SIG-M5 treated with dmso at 0.1 percent for 504 hours (cell line): ENCODE measurements around the gene RIMS1.

Experiments
- DNase-seq: peaks from one replicate; lab custom pipeline; 2025; ENCODE audit not compliant: unreplicated experiment; lab: John Stamatoyannopoulos, UW

Gene RIMS1

GRCh38 chr6:72218125-72218524 is 331.8 kb downstream of the RIMS1 start:
- peak; percentile 3 for DNase-seq

DNA sequence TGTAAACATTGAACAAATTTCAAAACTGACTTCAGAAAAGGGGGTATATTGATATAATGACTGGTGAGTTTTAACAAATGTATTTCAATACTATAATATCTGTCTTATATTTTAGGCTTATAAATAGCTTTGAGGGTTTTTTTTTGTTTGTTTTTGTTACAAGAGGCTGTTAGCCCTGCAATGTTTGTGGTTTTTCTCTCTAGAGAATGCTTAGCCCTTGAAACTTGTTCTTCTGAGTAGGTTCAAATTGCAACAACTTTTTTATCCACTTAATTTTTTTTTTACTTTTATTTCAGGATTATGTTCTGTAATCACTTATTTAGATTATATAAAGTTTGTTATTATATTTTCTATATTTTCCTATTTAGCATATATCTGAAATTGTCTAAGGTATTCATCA is 333.2 kb downstream of the RIMS1 start:
- no peak for DNase-seq

DNA sequence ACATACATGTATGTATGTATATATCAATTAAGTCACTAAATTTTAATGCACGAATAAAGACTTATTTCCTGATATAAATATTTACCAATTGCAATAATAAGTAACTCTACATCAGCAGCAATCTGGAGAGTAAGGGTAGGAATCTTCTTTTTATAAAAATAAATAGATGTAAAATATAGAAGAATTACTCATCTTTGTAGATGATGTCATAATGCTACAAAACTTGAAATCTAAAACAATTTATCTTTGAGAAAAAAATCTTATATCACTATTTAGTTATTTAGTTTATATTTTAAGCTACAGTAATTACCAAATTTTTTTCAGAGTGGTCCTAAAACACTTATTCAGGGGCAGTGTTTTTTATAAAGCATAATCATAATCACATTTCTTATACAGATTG is 351.7 kb downstream of the RIMS1 start:
- no peak for DNase-seq

DNA sequence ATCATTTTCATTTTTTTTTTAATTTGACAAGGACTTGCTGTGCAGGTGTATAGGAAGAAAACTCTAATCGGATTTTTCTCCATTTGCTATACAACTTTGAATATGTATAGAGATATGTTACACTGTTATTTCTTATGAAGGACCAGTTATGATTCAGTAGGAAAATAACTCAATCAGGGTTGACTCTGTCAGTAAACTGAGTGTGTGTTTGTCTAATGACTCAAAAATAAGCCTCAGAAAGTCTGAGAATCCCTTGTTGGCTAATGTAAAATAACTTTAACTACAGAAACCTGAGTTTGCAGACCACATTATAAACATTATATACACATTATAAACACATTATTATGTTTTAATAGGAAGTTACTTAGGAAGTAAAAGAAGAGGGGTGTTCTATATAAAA is 352.6 kb downstream of the RIMS1 start:
- DNase-seq, result no peak

DNA sequence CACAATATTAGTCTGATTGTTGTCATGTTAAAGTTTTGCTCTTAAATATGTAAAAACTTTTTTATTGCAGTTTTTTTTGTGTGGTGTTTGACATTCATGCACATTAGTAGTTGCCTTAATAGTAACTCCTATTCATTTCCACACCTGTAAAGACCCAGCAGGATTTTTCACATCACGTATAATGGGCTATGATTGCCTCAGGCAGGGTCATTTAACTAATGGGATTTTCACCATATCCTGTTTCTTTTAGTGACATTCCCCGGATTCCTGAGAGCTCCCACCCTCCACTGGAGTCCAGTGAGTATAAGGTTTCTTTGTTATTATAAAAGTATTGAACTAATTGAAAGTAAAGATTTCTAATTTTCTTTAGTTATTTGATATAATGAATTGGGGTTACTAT is 359.2 kb downstream of the RIMS1 start:
- DNase-seq, result no peak

GRCh38 chr6:72246926-72247325 is 360.6 kb downstream of the RIMS1 start:
- peak; percentile 7 for DNase-seq

DNA sequence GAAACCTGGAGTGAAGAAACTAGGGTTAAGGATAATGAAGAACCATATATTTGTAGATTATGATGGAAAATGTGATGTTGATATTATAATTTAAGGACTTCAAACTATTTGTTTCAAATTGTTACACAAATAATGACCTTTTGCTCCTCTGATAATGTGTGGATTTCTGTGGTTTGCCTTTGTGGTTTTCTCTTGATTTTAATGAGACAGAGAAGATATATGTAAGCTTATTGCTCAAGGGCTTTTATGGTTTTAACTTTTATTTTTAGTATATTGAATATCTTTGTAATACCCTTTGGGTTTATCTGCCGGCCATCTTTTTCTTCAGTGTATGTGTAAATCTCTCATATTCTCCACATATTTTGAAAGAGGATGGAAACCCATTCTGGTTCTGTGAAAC is 362.3 kb downstream of the RIMS1 start:
- DNase-seq, result no peak

GRCh38 chr6:72250664-72251063 is 364.3 kb downstream of the RIMS1 start:
- DNase-seq, result no peak

- DNase-seq, result no peak
Observed at GRCh38 chr6:72260489-72260888, 374.1 kb downstream of the RIMS1 start.

DNA sequence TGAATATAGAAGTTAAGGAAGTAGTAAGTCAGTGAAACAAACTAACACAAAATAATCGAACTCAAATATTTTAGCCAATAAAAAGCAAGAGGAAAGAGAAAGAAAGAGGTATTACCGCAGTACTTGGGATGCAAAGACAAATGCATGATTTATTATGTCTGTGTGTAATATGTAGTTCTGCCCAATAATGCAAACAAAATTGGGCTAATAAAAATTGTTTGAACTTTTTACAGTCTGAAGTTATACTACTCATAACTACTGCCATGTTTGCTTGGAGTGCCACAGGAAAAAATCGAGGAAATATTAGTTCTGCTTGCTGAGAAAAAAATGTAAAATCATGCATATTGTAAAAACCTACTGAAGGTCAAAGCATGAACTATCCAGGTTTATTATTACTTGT is 375.2 kb downstream of the RIMS1 start:
- DNase-seq, result no peak

- DNase-seq, result no peak
Observed at GRCh38 chr6:72262254-72262653, 375.9 kb downstream of the RIMS1 start.

GRCh38 chr6:72267470-72267869 is 381.1 kb downstream of the RIMS1 start:
- no peak for DNase-seq

GRCh38 chr6:72271531-72271930 is 385.2 kb downstream of the RIMS1 start:
- no peak for DNase-seq

DNA sequence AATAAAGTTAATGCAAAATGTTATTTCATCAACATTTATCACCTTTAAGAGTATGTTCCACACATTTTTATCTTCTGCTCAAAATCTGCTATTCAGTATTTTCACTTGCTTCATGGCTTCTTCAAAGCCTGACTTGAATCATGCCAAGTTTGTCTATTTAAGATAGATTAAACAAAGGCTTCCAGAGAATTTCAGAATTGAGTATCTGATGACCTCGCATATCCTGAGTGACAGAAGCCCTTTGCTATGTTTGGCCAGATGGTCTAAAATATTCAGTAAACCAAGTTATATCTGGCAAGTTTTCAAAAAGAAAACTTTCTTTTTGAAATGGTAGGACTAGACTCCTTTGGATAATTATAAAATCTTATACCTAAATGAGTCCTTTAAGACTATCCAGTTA is 386.6 kb downstream of the RIMS1 start:
- DNase-seq, result no peak

DNA sequence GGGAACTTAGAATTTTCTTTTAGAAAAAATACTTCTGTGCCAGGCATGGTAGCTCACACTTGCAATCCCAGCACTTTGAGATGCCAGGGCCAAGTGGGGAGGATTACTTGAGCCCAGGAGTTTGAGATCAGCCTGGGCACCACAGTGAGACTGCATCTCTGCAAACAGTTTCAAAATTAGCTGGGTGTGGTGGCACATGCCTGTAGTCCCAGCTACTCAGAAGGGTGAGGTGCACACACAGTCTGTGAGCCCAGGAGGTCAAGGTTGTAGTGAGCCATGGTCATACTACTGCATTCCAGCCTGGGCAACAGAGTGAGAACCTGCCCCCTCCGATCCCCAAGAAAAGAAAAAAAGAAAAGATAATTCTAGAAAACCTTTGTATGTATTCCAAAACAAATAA is 389.5 kb downstream of the RIMS1 start:
- no peak for DNase-seq

- DNase-seq, result no peak
Observed at GRCh38 chr6:72282201-72282600, 395.9 kb downstream of the RIMS1 start.

DNA sequence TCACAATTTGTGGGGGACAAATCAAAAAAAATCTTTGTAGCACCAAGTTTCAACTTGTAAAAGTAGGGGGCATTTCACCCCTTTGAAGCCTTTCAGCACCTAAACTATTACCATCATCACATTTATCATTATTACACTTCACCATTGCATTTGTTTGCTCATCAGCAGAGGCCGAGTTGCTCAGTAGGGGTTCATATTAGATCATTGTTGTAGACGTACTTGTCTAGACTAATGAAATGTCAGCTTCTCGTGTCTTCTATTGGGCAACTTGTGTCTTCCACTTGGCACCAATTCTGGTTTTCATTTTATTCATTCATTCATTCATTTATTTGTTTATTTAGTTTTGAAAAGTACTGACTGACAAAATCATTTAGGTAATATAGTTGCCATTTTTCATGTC is 397.2 kb downstream of the RIMS1 start:
- no peak for DNase-seq

GRCh38 chr6:72286911-72287311 is 400.6 kb downstream of the RIMS1 start:
- no peak for DNase-seq

DNA sequence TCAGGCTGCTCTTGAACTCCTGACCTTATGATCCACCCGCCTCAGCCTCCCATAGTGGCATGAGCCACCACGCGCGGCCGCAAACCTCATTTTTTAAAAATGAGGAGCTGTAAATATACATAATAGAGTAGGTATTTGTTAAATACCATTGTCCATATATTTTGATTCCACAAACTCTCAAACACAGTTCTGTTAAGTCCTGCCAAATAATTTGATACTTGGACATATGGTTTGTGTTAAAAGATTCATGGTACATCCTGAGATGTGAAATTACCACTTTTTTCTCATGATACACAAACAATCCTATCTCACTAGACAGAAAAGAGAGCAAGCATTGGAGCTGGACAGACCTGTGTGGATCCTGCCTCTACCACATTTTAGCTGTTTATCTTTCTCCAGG is 401.5 kb downstream of the RIMS1 start:
- DNase-seq, result no peak

- no peak for DNase-seq
Observed at GRCh38 chr6:72288592-72288991, 402.2 kb downstream of the RIMS1 start.

GRCh38 chr6:72290620-72291019 is 404.3 kb downstream of the RIMS1 start:
- no peak for DNase-seq

DNA sequence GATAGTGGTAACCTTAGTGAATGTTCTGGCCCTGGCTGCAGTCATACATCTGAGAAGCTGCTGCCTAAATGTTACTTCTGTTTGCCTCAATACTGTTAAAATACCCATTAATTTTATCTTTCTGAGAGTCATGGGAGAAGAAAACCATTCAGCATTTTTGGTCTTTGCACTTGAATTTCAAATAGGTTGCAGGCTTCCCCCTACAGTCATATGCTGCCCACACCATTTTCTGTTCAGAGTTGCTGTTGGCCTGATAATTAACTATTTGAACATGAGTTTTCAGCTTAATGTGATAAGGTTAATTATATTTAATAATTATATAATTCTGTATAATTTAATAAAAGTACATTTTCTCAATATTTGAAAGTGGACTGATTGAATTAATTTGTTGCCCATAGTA is 410.0 kb downstream of the RIMS1 start:
- DNase-seq, result no peak

- DNase-seq, result no peak
Observed at GRCh38 chr6:72305971-72306370, 419.6 kb downstream of the RIMS1 start.
